Right lobe of liver (tissue), 6 donors: ENCODE data around the gene DIS3L2. TPM values are rescaled to one million over a fixed set of nuclear protein-coding genes. Genes with fewer than 3 reads are reported as not detected.

Source experiments
- ATAC-seq, 4 donors: fragments of 200-7000 bp; cut with Tn5 transposase; one replicate each; pipeline ENCODE4 v1.9.1; 2020; ENCODE audit warnings: mild to moderate bottlenecking in 4 of 4, moderate library complexity in 4 of 4
- DNase-seq, 3 donors: peaks; one replicate each; pipeline ENCODE4 v3.0.0-alpha.2; 2020
- H3K27ac ChIP-seq, 3 donors: fragments of 200-600 bp; one replicate each; pipeline ENCODE4 v1.8.0; 2022
- H3K27me3 ChIP-seq, 2 donors: fragments of 200-600 bp; one replicate each; pipeline ENCODE4 v1.8.0; 2022
- H3K36me3 ChIP-seq, 4 donors: fragments of 200-600 bp; sonication (generic) in 1 of 4; one replicate each; pipeline versions ENCODE4 v1.5.1 to v1.8.0; 2017 to 2022; ENCODE audit warnings: control low read depth in 1 of 4
- H3K4me1 ChIP-seq, 4 donors: fragments of 200-600 bp; sonication (generic) in 1 of 4; one replicate each; pipeline versions ENCODE4 v1.5.1 to v1.8.0; 2017 to 2022; ENCODE audit warnings: control low read depth in 1 of 4
- H3K4me3 ChIP-seq, 3 donors: fragments of 200-600 bp; one replicate each; pipeline ENCODE4 v1.8.0; 2022
- H3K9me3 ChIP-seq, 4 donors: fragments of 200-600 bp; sonication (generic) in 1 of 4; one replicate each; pipeline versions ENCODE4 v1.5.1 to v1.8.0; 2017 to 2022; ENCODE audit warnings: control low read depth in 1 of 4
- CTCF ChIP-seq, 4 donors: fragments of 200-600 bp in 3 of 4; fragments of 450-650 bp in 1 of 4; IDR thresholded peaks; one replicate each; pipeline versions ENCODE4 v1.5.1 to v1.8.0; 2016 to 2022; ENCODE audit warnings: antibody characterized with exemption in 4 of 4, mild to moderate bottlenecking in 2 of 4
- POLR2A ChIP-seq: fragments of 450-650 bp; IDR thresholded peaks from one replicate; pipeline ENCODE4 v1.6.1; 2017; ENCODE audit warnings: antibody characterized with exemption, mild to moderate bottlenecking
- WGBS: methylation state at CpG from one replicate; pipeline ENCODE4 v1.1.6; 2018; ENCODE audit warnings: low coverage, low lambda C conversion rate; ENCODE audit not compliant: insufficient coverage; ENCODE audit errors: missing lambda C conversion rate; 5-methylcytosine and 5-hydroxymethylcytosine counted together
- intact Hi-C, 2 donors: fragments of 100-400 bp; cut with DNase I; formaldehyde crosslinking; loops; one replicate each; pipeline versions ENCODE4 v1.11.2 to v1.14.1; 2022
- total RNA-seq, 6 experiments: library from RNA; depleted of rRNA in 2 of 6; stranded (reverse); fragments of >200 nt in 2 of 6; fragmentation: NEBNext Ultra II Directional in 3 of 6; extraction: Animal tissue kit (Norgen Biotek cat#: 25700) in 3 of 6; gene quantifications; one replicate each; pipeline versions ENCODE4 v1.1.0 to v1.2.4, GENCODE V29; 2016 to 2023
- donor health status: DM: no; HTN: yes; CAD: no.
- donor health status: DM: no; HTN: no; CAD: no.
- donor health status: DM: no; HTN: no; CAD: no.
- donor health status: DM: no; HTN: yes; CAD: no.
- donor health status: DM: no; HTN: yes; CAD: no.

The DIS3L2 gene
- total RNA-seq, 6 experiments from 2014 or later = 8.1 to 22.3 (median 16.7) TPM

- Histone ChIP-seq H3K4me1 (no peaks in the 10 kb centered on the region), H3K27ac (no peak overlapping the region), H3K9me3 (no peaks in the 10 kb centered on the region), H3K4me3 (no peak overlapping the region), H3K36me3 (peaks cover 0 to 20% (median 6%) of the 10 kb centered on the region in 4 donors), H3K27me3 (no peaks in the 10 kb centered on the region)
- intact Hi-C loops = no loop called here
- TF ChIP-seq CTCF (IDR thresholded peaks at IDR 0.05) (no peak), POLR2A (no peak)
- WGBS = 70% methylated on average over 3 of the region's 3 CpGs
- ATAC-seq = no peak
- DNase-seq = no peak
These were observed 61.2 kb downstream of the DIS3L2 start for GRCh38 chr2:232022718-232023117.

GRCh38 chr2:232023426-232023825, 61.9 kb downstream of the DIS3L2 start:
- TF ChIP-seq CTCF (IDR thresholded peaks at IDR 0.05) = no peak
- TF ChIP-seq POLR2A = no peak
- H3K36me3 ChIP-seq = peaks cover 0 to 17% (median 6%) of the 10 kb centered on the region in 4 donors
- DNase-seq = no peak
- no peaks in the 10 kb centered on the region for H3K4me1 ChIP-seq
- intact Hi-C loops = no loop called here
- no peaks in the 10 kb centered on the region for H3K27me3 ChIP-seq
- ATAC-seq = no peak
- H3K4me3 ChIP-seq = no peak overlapping the region
- H3K27ac ChIP-seq = no peak overlapping the region
- H3K9me3 ChIP-seq = no peaks in the 10 kb centered on the region

- Histone ChIP-seq H3K27ac (no peak overlapping the region), H3K4me3 (no peak overlapping the region), H3K27me3 (no peaks in the 10 kb centered on the region), H3K36me3 (peaks cover 0 to 12% (median 6%) of the 10 kb centered on the region in 4 donors), H3K9me3 (no peaks in the 10 kb centered on the region), H3K4me1 (no peaks in the 10 kb centered on the region)
- no peak for DNase-seq
- TF ChIP-seq CTCF (IDR thresholded peaks at IDR 0.05) (no peak), POLR2A (no peak)
- 93% methylated on average over 7 of the region's 7 CpGs for WGBS
- no peak for ATAC-seq
- intact Hi-C loops = no loop called here
These were observed 62.9 kb downstream of the DIS3L2 start for GRCh38 chr2:232024457-232024856.

- no peak for TF ChIP-seq CTCF (IDR thresholded peaks at IDR 0.05)
- TF ChIP-seq POLR2A = no peak
- intact Hi-C loops = no loop called here
- H3K27ac ChIP-seq = no peak overlapping the region
- ATAC-seq = no peak
- WGBS = 82% methylated on average over 2 of the region's 2 CpGs
- no peaks in the 10 kb centered on the region for H3K9me3 ChIP-seq
- no peaks in the 10 kb centered on the region for H3K4me1 ChIP-seq
- no peak overlapping the region for H3K4me3 ChIP-seq
- peaks cover 0 to 14% (median 9%) of the 10 kb centered on the region in 4 donors for H3K36me3 ChIP-seq
- DNase-seq = no peak
- no peaks in the 10 kb centered on the region for H3K27me3 ChIP-seq
These were observed 65.4 kb downstream of the DIS3L2 start for GRCh38 chr2:232026910-232027309.

GRCh38 chr2:232027530-232027929, 66.0 kb downstream of the DIS3L2 start:
- H3K36me3 ChIP-seq = peaks cover 0 to 14% (median 9%) of the 10 kb centered on the region in 4 donors
- ATAC-seq = no peak
- H3K4me3 ChIP-seq = no peak overlapping the region
- H3K27ac ChIP-seq = no peak overlapping the region
- no peak for TF ChIP-seq CTCF (IDR thresholded peaks at IDR 0.05)
- intact Hi-C loops = no loop called here
- H3K27me3 ChIP-seq = no peaks in the 10 kb centered on the region
- no peaks in the 10 kb centered on the region for H3K9me3 ChIP-seq
- no peak for DNase-seq
- no peaks in the 10 kb centered on the region for H3K4me1 ChIP-seq
